ENCODE results near the gene TMEM92.
"Not testable (repeated sequence)": the region's sequence is repeated elsewhere in the genome, so short reads cannot be mapped to it uniquely, and the experiment has no call there.

Gene TMEM92

DNA sequence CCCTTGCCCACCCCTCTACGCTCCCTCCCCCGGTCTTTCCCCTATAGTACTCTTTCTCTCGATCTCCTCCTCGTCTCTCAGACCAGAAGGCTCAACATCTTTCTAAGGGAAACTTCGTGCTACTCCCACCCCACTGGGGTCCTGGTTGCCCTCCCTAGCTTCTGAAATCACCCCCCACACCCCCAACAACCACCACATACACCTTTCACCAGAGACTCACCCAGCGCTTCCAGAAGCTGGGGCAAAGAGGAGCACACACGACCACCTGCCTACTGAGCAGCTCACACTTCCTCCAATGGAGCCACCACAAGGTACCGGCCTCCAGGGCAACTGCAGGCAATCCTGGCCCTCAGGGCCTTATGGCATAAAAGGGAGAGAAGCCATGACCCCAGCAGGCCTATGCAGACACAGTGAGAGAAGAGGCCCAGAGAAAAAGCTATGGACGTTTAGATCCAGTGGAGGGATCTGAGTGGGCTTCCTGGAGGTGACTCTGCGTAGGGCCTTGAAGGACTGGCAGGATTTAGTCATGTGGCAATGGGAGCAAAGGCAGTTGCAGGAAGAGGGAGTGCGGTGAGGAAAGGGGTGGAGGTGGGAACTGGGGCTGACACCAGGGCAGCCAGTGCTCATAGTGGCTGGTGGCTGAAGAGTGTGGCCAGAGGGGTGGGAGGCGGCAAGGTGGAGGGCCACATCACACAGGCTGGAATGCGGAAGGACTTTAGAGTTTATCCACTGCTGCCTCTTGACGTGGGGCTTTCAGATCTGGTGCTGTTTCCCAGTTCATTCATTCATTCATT, 12.1 kb upstream of the TMEM92 start:
- no peak for DNase-seq

DNA sequence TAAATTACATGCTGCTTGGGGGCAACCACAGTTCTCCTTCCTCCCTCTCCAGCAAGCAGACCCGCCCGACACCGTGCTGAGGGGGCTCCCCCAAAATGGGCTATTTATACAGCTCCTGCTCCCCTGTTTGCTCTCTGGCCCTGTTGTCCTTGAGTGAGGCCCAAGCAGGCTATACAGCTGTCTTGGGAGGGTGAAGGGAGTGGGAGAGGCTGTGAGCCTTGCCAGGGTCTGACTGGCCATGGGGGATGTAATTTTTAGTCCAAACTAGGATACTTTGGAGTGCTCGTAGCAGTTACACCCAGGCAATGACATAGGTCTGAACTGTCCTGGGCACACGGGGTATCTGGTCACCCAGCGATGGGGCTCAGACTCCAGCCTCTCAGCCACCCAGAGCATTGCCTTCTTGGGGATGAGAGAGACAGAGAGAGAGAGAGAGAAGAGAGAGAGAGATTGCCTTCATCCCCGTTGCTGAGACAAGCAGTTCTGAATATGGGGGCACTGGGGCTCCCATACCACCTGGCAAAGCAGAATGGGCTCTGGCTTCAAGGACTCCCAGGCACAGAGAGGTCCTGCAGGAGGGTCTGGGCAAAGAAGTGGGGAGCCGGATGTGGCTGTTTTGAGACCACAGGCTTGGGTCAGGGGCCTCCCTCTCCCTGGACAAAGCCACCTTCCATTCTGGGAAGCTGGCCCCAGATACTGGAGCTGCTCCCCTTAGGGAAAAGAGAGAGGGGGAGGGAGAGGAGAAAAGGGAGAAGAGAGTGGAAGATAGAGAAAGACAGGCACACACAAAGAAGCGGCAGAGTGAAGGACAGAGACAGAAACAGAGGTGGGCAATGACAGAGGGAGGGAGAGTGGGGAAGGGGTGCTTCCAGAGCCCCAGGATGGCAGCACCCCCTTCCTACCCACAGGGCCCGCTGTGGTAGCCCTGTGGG, 10.7 kb upstream of the TMEM92 start:
- DNase-seq, result no peak

DNA sequence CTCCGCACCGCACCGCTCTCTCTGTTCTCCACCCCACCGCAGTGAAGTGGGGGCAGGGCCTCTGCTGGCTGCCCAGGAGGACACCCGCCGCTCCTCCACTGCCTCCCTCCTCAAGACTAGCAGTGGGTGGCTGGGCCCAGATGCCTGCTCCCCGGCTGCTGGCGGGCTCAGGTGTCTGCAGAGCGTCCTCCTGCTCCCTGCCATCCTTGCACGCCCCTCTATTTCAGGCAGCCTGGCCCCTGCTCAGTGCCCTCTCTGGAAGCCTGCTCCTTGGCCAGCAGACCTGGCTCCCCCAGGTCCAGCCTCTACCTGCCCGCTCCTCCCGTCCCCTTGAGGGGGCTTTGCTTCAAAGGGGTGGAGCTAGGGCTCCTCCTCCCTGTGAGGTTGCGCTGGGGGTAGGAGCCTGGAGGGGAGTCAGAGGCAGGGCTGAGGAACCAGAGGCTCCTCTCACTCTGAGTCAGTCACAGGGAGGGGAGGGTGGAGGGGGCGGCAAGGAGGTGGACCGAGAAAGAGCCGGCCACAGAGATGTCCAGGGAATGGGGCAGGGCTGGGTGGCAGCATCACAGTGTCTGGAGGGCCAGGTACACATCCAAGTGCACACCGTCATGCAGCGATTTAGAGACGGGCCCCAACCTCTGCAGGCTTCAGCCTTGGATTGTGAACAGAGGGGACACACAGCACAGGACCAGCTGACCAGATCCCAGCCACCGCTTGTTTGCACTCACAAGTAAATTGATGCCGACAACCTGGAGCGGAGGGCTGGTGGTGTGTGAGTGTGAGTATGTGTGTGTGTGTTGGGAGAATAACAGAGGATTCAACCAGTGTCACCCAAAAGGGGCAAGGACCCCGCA, 9.8 kb upstream of the TMEM92 start:
- DNase-seq, result no peak

DNA sequence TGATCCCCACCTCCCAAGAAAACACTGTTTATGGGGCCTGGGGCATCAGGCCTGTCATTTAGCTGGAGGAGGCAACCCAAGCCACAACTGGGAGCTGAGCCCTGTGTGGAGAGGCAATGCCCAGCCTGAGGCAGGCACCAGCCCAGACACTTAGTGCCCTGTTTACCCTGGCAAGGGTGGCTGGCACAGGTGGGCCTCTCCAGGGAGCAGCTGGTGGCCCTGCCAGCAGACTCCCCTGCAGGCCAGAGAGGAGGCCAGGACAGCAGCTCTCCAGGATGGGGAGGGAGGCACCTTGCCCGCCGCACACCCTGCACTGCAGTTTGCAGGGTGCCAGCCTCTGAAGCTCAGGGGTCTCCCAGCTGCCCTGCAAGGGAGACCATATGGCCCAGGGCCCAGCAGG, 9.1 kb upstream of the TMEM92 start:
- no peak for DNase-seq

DNA sequence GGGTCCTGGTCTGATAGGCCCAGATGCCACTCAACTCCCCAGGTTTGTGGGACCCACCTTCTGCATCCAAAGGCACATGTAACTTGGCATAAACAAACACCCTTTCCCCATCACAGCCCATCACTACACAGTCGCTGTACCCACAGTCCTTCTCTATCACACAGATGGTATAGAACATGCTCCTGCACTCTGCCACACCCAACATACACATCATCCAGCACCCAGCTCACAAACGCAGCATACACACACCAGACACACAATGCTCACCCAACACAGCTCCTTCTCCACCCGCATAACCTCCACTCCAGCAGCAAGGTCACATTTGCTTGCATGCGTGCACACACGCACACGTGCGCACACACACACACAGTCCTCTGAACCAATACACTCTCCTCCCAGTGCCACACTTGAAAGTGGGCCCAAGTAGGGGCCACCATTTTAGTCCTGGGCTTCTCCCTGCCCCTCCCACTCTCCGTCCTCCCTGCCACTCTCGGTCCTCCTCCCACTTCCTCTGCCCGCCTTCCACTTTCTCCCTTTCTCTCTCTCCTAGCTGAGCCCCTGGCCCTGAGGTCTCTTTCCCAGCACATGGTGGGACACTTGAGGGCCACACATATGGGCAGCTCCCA, 8.5 kb upstream of the TMEM92 start:
- no peak for DNase-seq

DNA sequence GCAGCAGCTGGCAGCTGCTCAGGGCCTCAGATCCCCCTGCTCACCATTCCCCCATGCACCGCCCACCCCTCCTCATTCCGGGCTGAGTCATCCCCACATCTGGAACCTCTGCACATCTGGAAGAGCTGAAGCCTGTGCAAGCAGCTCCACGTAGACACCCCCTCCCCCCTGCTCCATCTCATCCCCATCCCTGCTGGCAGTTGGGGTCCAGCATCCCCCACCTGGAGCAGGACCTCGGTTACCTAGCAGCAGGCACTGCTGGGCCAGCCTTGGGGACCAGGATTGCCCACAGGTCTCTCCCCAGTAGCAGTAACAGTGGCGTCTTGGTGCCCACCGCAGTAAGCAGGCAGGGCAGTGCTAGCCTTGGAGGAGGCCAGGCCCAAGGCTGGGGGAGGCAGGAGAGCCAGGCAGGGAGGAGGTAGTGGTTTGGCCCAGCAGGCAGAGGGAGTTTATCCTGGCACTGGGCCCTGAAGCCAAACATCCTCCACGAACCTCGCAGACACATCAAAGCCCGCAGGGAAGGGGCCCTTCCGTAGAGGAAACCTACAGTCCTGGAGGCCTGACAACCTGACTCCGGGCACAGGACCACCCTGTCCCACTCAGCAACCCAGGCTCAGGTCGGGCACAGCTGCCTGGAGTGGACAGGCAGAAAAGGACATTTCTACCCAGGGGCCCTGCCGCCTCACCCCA, 7.7 kb upstream of the TMEM92 start:
- DNase-seq, result no peak

GRCh38 chr17:50267074-50267841, 7.0 kb upstream of the TMEM92 start:
- DNase-seq, result no peak

DNA sequence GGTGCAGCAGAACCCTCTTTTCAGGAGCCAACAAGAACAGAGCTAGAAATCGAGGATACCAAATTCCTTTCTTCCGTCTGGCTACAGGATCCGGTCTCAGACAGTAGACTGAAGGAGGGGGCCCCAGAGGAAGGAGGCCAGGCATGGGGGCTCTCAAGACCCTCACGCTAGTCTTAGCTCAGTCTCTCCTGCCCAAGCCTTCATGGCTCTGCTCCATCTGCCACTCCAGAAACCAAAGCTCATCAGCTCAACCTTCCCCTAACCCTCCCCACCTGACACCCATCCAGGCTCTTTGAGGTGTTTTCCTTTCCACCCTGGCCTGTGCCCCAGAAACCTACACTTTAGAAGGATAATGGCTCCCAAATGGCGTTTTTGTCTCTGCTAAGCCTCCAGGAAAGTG, 6.2 kb upstream of the TMEM92 start:
- DNase-seq, result no peak

DNA sequence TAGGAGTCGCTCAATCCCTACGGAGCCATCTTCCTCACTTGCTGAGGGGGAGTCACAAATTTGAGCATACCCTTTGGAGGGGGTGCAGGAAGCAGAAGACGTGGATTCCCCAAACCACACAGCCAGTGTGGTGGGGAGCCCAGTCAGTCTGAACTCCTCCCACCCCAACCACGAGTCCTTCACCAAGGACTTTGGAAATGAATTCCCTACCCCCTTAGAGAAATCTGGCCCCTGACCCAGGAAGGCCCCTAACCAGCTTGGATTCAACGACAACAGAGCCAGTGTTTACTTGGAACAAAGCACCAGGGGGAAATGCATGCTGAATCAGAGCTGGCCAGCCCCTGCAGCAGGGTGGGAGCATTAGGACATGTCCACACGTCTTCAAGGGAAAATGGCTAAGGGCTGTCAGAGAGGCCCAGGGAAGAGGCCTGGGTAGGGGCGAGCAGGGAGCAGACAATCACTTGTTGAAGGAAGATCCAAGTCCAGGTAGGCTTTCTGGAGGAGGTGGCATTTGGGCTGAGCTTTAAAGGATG, 5.5 kb upstream of the TMEM92 start:
- DNase-seq, result no peak

GRCh38 chr17:50269477-50270434, 4.5 kb upstream of the TMEM92 start:
- DNase-seq, result peak; percentile 90

GRCh38 chr17:50270435-50271362, 3.6 kb upstream of the TMEM92 start:
- no peak for DNase-seq

DNA sequence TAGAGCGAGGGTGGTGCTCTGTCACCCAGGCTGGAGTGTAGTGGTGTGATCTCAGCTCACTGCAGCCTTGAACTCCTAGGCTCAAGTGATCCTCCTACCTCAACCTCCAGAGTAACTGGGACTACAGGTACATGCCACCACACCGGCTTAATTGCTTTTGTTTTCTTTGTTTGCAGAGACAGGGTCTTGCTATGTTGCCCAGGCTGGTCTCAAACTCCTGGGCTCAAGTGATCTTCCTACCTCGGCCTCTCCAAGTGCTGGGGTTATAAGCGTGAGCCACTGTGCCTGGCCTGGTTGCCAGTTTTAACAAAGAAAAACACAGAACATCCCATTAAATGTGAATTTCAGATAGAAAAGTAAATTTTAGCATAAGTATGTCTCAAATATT, 2.9 kb upstream of the TMEM92 start:
- DNase-seq, result not testable (repeated sequence)

GRCh38 chr17:50272246-50272645, 2.0 kb upstream of the TMEM92 start:
- DNase-seq, result no peak

DNA sequence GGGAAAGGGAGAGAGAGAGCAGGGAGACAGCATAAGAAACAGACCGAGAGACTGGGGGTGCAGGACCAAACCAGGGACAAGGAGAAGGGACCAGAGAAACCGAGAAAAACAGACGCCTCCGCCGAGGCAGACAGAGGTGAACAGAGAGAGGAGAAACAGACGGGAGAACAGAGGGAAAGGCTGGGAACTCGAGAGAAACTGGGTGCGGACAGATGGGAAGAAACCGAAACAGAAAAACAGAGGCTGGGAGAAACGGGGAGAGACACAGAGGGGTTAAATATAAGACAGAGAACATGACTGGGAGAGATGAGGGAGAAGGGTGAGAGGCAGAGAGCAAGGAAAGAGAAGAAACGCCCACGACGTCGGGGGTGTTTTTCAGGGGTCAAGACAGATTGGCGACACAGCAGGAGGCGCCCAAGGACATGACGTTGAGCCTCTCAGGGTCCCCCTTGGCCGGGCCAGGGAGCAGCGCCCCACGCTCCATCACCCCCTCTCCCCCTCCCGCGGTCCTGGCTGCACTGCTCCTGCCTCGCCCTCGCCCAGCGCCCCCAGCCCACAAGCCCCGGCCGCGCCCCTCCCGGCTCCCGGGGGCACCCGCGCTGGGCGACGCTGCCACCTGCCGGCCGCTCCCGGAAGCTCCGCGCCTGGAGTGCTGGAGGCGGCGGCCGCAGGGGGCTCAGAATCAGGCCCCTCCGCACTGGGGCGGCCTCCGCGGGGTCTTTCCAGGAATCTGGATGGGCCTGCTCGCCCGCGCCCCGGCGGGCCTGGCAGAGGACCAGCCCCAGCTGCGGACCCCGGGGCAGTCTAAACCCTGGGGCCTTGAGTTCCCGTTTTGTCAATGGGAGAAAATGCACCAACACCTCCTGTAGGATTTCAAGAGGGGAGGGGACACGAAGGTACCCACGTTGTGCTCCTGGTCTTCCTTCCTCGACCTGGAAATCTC, 1.3 kb upstream of the TMEM92 start:
- DNase-seq, result peak; percentile 87

- DNase-seq, result no peak
Observed at GRCh38 chr17:50273654-50274040, 619 bp upstream of the TMEM92 start.

GRCh38 chr17:50274897-50275221, 593 bp downstream of the TMEM92 start:
- no peak for DNase-seq

- DNase-seq, result no peak
Observed at GRCh38 chr17:50275279-50275678, 1.0 kb downstream of the TMEM92 start.
